CD4-positive, alpha-beta T cell treated with Interleukin-6 at 100 ng/mL for 8 hours (primary cell): Measurements from ENCODE around the gene RFTN2.
"Not testable (repeated sequence)": the region's sequence is repeated elsewhere in the genome, so short reads cannot be mapped to it uniquely, and the experiment has no call there.

Experiments
- DNase-seq: peaks from one replicate; pipeline ENCODE4 v3.0.0-alpha.2; 2020; ENCODE audit warnings: mixed read lengths, low spot score

The RFTN2 gene, protein sequence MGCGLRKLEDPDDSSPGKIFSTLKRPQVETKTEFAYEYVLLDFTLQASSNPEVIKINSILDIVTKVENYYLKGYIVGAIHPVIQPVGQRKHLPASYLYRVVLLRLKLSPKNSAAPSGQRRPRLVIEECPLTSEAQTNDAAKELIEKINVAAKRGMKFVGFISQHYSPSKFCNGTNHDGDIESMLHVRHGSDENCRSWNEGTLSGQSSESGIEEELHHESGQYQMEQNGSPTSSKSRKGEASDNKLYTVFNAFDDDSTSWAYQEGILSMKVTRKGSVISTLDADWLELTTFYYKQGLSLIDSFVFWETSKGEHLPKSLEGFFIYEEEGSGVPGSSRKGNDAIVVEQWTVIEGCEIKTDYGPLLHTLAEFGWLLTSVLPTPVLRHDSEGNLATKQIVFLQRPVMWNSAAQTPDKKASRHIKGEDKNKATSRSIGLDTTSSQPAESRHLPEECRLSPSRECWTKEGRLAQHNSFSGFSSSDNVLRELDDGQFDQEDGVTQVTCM

DNA sequence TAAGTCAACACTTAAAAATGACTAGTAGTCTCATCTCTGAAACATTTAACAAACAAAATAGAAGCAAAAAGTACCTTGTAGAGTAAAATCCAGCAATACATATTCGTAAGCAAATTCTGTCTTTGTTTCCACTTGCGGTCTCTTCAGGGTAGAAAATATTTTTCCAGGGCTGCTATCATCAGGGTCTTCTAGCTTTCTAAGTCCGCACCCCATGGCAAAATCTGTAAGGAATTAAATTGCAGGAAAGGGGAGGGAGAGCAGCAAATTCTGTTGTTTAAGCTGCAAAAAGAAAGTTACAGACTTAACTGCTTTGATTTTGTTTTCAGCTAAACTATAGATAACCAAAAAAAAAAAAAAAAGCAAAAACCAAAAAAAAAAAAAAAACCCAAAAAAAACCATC, at the start of gene RFTN2:
RFTN2 (minus strand) TSS at position 342 of the 400 bp plus-strand sequence; CDS start at position 213, 129 bp downstream.
- DNase-seq: no peak

DNA sequence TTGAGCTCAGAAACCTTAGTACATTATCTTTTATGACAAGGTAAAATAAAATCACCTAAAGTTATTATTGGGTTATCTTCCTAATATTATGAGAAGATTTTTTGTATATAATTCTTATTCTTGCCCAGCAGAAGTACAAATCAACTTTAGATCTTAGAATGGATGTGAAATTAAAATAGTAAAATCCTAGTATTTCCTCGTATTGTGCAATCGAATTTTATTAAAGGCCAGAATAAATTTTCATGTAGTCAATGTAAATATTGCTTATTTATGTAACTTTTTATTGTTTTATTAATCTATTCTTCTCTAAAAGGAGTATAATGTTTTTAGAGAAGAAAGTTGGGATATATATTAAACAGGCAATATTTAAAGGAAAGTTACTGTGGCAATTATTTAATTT, 42.5 kb upstream of the RFTN2 start:
- no peak for DNase-seq

DNA sequence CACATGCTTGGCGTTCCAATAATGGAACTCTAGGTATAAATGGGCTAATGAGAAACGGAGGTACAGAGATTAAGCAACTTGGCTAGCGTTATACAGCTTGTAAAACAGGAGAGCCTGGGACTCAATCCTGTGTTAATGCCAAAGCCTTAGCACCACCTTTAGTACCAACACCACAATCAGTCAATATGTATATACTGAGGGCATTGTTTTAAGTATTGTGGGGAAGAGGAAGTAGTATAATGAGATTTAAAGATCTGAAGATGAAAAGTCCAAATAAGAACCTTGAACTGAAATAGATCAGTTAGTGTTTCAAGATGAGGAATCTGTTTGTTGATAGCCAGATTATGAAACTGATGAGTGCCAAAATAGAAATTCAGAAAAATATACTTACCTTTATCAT, 37.9 kb upstream of the RFTN2 start:
- DNase-seq: no peak

DNA sequence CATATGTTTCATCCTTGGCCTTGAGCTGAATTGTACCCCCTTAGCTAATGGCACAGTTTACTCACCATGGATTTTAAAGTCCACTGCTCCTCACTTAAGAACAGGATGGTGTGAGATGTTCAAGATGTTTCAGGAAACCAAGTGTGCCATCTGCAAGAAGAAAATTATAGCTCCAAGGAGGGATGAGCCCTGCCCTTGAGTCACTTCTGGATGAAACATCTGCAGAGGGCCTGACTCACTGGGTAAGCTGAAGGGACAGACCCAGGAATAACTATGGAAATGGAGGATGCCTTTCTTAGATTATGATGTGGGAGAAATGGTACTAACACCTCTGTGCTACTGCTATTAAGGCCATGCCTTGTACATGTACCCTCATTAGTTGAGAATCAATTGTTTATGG, 36.2 kb upstream of the RFTN2 start:
- no peak for DNase-seq

DNA sequence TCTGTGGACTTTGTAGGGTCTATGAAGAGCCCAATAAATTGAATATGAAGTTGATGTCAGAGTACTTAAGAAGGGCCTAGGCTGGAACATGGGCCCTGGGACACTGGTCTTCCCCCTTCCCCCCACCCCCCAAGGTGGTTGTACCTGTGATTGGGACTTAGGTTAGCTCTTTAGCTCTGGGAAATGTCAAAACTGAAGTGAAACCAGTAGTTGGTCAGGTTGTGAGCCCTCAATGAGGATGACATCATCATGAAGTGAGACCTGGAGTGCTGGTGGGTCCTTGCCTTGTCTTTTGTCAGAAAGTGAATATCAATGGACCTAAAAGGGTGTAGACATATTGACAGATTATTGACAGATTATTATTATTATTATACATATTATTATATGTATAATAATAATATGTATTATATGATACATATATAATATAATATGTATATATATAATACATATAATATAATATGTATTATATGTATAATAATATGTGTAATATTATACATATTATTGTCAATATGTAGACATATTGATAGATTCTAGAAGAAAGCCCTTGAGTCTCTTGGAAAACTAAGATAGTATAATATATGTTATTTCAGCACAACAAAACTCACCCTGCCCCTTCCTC, 35.1 kb upstream of the RFTN2 start:
- no peak for DNase-seq

DNA sequence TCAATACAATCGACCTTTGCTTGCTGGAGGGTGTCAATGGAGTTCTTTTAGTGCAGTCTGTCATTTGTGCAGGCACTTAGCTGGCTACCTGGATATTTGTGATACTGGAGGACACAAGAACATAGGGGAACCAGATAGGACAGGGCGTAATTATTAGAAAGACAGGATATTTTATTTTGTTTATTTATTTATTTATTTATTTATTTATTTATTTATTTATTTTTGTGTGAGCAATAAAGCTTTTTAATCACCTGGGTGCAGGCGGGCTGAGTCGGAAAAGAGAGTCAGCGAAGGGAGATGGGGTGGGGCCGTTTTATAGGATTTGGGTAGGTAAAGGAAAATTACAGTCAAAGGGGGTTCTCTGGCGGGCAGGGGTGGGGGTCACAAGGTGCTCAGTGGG, 33.8 kb upstream of the RFTN2 start:
- not testable (repeated sequence) for DNase-seq

DNA sequence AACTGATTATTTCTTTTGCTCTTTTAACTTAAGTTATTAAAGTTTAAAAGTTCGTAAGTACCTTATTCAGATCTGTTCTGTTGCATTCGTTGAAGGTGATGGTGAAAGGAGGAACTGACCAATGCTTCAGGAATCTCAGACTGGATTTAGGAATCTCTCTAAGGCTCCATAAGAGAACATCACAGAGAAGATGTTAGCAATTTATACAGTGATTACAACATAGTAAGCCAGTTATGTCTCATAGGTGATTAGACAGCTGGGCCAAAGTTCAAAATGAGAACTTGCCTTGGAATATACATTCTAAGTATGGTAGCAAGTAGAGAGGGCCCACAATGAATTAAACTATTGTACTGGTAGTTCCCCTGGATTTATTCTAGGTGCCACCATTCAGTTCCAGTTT, 32.9 kb upstream of the RFTN2 start:
- no peak for DNase-seq

DNA sequence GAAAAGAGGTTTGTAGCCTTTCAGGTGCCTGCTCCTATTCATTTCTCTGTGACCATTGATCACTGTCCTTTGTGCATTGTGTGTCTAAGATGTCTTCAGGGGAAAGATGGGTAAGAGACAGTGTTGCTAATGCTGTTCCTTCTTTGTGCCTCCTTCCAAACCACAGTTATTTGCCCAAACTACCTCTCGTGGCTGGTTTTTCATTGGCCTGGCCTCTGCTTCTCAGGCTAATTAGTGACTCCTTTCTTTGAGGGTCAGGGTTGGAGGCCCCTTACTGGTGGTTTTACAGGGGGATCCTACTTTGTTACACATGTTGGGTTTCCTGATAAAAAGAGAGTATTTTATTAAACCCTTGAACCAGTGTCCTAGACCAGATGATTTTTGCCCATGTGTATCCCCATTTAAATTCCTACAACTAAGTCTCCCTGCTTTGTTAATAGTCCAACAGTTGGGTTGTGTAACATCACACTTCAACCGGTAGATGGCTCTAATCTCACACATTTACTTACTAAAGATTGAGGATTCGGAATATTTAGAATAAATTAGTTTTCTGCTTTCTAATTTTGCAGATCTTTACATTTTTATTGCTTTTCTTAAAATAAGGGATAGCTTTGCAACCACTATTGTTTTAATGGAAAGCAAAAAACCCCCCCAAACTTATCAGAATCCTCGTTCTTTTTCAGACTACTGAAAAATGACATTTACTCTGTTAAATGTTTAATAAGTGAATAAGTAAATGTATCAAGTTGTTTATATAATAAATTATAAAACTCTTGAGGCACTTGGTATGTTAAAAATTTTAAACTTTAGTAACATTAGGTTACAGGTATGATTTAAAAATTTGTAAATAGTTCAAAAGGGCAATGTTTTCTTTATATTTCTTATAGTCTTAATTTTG, 32.2 kb upstream of the RFTN2 start:
- peak; percentile 24 for DNase-seq

DNA sequence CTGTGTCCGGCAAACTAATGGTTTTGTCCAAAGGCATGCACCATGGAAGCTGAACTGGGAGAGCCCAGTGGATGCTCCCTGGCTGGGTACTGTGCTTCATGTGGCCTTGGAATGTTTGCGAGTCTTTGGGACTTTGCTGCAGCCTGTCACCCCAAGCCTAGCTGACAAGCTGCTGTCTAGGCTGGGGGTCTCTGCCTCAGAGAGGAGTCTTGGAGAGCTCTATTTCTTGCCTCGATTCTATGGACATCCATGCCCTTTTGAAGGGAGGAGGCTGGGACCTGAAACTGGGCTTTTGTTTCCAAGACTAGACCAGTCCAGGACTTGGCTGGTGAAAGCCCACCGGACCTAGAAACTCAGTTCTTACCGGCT, 31.4 kb upstream of the RFTN2 start:
- no peak for DNase-seq

DNA sequence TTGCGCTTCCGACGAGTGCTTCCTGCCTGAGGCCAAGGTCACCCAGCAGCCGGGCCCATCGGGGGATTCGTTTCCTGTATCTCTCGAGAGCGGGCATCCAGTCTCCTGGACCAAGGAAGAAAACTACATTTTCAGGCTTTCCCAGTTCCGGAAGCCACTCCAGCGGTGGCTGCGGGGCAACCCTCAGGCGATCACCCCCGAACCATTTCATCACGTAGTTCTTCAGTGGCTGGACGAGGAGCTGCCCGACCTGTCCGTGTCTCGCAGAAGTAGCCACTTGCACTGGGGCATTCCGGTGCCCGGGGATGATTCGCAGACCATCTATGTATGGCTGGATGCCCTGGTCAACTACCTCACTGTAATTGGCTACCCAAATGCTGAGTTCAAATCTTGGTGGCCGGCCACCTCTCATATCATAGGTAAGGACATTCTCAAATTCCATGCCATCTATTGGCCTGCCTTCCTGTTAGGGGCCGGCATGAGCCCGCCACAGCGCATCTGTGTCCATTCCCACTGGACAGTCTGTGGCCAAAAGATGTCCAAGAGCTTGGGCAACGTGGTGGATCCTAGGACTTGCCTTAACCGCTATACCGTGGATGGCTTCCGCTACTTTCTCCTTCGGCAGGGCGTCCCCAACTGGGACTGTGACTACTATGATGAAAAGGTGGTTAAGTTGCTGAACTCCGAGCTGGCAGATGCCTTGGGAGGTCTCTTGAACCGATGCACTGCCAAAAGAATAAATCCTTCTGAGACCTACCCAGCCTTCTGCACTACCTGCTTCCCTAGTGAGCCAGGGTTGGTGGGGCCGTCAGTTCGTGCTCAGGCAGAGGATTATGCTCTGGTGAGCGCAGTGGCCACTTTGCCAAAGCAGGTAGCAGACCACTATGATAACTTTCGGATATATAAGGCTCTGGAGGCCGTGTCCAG, 30.8 kb upstream of the RFTN2 start:
- peak; percentile 33 for DNase-seq

DNA sequence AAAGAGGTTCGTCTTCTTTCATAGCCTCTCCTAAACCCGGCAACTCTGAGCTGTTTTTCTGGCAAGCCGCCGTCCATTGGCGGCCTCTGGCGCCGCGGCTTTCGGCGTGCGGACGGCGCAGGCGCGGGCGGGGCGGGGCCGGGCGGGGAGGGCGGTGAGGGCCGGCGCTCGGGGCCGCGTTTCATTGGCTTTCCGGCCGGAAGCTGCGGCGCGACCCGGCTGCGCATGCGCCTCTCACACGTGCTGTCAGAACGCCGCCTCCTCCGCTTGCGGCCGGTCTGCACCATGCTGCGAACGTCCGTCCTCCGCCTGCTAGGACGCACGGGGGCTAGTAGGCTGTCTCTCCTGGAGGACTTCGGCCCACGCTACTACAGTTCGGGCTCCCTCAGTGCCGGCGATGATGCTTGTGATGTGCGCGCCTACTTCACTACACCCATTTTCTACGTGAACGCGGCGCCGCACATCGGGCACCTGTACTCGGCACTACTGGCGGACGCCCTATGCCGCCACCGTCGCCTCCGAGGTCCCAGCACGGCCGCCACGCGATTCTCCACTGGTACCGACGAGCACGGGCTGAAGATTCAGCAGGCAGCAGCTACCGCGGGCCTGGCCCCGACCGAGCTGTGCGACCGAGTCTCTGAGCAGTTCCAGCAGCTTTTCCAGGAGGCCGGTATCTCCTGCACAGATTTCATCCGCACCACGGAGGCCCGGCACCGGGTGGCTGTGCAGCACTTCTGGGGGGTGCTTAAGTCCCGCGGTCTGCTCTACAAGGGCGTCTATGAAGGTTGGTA, 29.9 kb upstream of the RFTN2 start, which contains the start of gene MARS2:
MARS2 (plus strand) TSS at position 249 of the 791 bp plus-strand sequence; CDS start at position 286, 37 bp downstream.
- peak; percentile 94 for DNase-seq

DNA sequence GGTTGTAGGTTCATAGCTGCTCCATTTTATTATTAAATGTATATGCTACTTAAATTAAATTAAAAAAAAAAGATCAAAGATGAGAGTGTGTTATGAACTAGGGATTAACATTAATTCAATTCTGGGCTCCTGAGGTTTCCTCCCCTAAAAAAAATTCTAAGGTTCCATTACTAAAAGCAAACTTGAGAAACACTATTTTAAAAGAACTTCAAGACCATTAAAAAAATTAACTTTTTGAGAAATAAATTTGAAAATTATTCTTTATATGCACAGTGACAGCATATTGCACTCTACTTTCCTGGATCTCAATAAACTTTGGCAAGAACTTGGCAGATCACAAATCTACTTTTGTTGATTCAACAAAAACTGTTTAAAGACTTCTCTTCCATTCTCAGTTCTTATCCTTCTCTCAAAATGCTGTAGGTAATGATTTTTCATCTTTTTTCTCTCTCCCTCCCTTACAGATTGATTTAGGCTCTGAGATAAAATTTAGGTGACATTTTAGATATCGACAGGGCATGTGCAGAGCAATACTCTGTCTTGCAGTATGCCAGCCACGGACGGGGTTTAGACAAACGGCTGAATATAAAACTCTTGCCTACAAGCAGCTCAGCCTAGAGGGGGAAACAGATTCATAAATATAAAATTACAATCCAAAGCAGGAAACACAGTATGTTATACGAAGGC, 29.2 kb upstream of the RFTN2 start:
- DNase-seq: no peak

DNA sequence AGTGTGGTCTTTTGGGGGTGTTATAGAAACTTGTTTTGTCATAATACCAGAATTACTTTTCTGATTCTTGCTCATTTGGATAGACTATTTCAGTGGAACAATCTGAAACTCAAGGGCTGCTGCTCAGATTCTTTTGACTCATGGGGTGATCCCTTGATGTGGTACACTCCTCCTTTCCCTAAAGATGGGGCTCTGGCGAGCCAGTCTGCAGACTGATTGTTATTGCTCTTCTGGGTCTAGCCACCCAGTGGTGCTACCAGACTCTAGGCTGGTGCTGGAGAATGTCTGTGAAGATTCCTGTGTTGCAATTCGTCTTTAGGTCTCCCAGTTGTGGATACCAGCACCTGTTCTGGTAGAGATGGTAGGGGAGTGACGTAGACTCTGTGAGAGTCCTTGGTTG, 25.6 kb upstream of the RFTN2 start:
- no peak for DNase-seq

DNA sequence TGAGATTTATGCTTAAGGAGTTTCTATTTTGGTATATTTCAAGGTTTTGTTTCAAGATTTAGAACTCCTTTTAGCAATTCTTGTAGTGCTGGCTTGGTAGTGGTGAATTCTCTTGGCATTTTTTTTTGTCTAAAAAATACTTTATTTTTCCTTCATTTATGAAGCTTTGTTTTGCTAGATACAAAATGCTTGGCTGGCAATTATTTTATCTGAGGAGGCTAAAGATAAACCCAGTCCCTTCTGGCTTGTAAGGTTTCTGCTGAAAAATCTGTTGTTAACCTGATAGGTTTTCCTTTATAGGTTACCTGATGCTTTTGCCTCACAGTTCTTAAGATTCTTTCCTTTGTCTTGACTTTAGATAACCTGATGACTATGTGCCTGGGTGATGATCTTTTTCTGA, 24.3 kb upstream of the RFTN2 start:
- DNase-seq: not testable (repeated sequence)

DNA sequence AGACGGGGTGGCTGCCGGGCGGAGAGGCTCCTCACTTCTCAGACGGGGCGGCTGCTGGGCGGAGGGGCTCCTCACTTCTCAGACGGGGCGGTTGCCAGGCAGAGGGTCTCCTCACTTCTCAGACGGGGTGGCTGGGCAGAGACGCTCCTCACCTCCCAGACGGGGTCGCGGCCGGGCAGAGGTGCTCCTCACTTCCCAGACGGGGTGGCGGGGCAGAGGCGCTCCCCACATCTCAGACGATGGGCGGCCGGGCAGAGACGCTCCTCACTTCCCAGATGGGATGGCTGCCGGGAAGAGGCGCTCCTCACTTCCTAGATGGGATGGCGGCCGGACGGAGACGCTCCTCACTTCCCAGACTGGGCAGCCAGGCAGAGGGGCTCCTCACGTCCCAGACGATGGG, 21.2 kb upstream of the RFTN2 start:
- not testable (repeated sequence) for DNase-seq

DNA sequence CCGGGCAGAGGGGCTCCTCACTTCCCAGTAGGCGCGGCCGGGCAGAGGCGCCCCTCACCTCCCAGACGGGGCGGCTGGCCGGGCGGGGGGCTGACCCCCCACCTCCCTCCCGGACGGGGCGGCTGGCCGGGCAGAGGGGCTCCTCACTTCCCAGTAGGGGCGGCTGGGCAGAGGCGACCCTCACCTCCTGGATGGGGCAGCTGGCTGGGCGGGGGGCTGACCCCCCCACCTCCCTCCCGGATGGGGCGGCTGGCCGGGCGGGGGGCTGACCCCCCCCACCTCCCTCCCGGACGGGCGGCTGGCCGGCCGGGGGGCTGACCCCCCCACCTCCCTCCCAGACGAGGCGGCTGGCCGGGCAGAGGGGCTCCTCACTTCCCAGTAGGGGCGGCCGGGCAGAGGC, 20.6 kb upstream of the RFTN2 start:
- DNase-seq: not testable (repeated sequence)

DNA sequence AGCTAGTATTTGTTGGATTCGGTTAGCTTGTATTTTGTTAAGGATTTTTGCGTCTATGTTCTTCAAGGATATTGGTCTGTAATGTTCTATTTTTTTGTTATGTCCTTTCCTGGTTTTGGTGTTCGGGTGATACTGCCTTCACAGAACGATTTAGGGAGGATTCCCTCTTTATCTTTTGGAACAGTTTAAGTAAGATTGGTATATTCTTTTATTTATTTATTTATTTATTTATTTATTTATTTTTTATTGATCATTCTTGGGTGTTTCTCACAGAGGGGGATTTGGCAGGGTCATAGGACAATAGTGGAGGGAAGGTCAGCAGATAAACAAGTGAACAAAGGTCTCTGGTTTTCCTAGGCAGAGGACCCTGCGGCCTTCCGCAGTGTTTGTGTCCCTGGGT, 19.8 kb upstream of the RFTN2 start:
- DNase-seq: not testable (repeated sequence)

DNA sequence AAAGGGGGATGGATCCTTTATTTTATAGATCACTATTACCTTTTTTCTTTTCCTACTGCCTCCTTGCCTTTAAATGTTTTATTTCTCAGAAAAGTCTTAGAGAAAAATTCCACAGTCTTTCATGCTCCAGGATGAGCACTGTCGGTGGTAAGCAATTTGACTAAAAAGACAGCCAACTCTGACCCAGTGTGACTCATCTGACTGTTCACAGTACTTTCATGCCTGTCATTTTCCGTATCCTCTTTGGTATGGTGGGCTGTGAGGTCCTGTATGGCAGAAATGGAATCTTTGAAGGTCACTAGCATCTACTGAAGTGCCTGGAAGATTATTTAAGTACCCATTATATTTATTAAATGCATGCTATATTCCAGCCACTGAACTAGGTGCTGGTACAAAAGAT, 2.1 kb upstream of the RFTN2 start:
- no peak for DNase-seq

DNA sequence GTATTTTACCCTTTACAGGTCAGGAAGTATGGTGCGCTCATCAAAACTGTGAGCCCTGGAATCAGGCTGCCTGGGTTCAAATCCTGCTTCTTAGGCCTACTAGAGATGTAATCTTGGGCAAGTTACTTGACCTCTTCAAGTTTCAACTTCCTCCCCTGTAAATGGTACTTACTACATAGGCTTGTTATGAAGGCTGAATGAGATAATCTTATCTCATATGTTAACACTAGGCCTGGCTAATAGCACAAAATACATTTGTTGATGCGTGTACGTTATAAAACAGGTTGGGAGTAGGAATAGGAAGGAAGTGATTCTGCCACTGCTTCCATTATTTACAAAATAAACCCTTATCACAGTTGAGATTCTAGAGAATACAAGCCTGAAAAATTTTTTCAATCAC, 1.7 kb upstream of the RFTN2 start:
- no peak for DNase-seq

DNA sequence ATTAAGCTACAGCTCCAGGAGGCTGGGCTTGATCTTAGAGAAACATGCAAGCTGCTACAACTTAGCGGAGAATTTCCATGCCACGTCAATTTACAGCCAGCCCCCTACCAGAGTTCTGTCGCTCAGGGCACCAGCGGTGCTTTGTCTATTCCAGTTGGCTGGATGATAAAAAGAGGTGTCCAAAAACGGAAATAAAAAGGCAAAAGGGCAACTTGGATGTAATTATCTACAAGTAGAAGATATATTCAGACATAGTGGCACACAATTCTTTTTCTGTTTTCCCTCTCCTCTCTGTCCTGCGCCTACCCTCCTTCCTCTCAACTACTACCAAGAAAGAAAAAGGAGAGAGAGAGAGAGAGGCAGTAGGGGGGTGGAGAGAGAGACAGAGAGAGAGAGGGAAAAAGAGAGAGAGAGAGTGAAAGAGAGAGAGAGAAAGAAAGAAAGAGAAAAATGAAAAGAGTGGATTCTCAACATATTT, 363 bp upstream of the RFTN2 start:
- DNase-seq: no peak
